SK-N-SH (cell line): ENCODE measurements around the gene ADAMTS1. TPM values are rescaled to one million over a fixed set of nuclear protein-coding genes. Genes with fewer than 3 reads are reported as not detected.

ENCODE experiments used
- CTCF ChIA-PET: fragments of 300-600, 350-600 bp; formaldehyde crosslinking; extraction: SDS; loops from one replicate; lab custom pipeline; 2021; lab: Yijun Ruan, JAX
- POLR2A ChIA-PET: fragments of 350-600 bp; sonication (Branson Sonifier 250); formaldehyde crosslinking; extraction: SDS; loops from one replicate; lab custom pipeline; 2020; ENCODE audit warnings: antibody characterized with exemption, inconsistent platforms; lab: Yijun Ruan, JAX
- DNase-seq: peaks from one replicate; pipeline ENCODE4 v3.0.0; 2012
- H2AFZ ChIP-seq: fragments of 200-600 bp; sonication (generic); 2 replicates; pipeline ENCODE4 v1.8.1; 2016; ENCODE audit warnings: antibody characterized with exemption, mild to moderate bottlenecking, low read depth
- H3F3A ChIP-seq: fragments of 200-600 bp; sonication (generic); replicated peaks from 2 replicates; pipeline ENCODE3; 2016; ENCODE audit warnings: antibody characterized with exemption, mild to moderate bottlenecking; ENCODE audit not compliant: insufficient read depth
- H3K27ac ChIP-seq, 2 experiments: fragments of 200-500 bp in 1 of 2; fragments of 200-600 bp in 1 of 2; sonication (Bioruptor generic) in 1 of 2; sonication (generic), shearing (Covaris generic) in 1 of 2; 2 replicates each; pipeline versions ENCODE4 v1.5.1 to v1.6.1; 2014 to 2016; ENCODE audit warnings: low read depth in 2 of 2, inconsistent platforms in 1 of 2, low read length in 1 of 2, mild to moderate bottlenecking in 1 of 2, mixed read lengths in 1 of 2
- H3K27me3 ChIP-seq: fragments of 200-600 bp; sonication (generic), shearing (Covaris generic); 2 replicates; pipeline ENCODE4 v1.6.1; 2016; ENCODE audit warnings: mixed run types; ENCODE audit not compliant: insufficient read depth
- H3K36me3 ChIP-seq, 2 experiments: fragments of 200-500 bp in 1 of 2; fragments of 200-600 bp in 1 of 2; sonication (Bioruptor generic) in 1 of 2; sonication (generic) in 1 of 2; replicated peaks in 1 of 2; 2 replicates each; pipeline versions ENCODE3 to v1.5.1; 2014 to 2016; ENCODE audit warnings: low read length in 1 of 2, mild to moderate bottlenecking in 1 of 2; ENCODE audit not compliant: insufficient read depth in 2 of 2, control insufficient read depth in 1 of 2
- H3K4me1 ChIP-seq, 2 experiments: fragments of 200-500 bp in 1 of 2; fragments of 200-600 bp in 1 of 2; sonication (Bioruptor generic) in 1 of 2; sonication (generic), shearing (Covaris generic) in 1 of 2; 2 replicates each; pipeline versions ENCODE4 v1.5.1 to v1.6.1; 2014 to 2016; ENCODE audit warnings: low read depth in 1 of 2, low read length in 1 of 2, mixed run types in 1 of 2; ENCODE audit not compliant: insufficient read depth in 2 of 2, control insufficient read depth in 1 of 2
- H3K4me2 ChIP-seq: fragments of 200-600 bp; sonication (generic), shearing (Covaris generic); 2 replicates; pipeline ENCODE4 v1.6.1; 2017; ENCODE audit warnings: mixed run types
- H3K4me3 ChIP-seq, 2 experiments: fragments of 200-500 bp in 1 of 2; fragments of 200-600 bp in 1 of 2; sonication (Bioruptor generic) in 1 of 2; sonication (generic), shearing (Covaris generic) in 1 of 2; 2 replicates each; pipeline versions ENCODE4 v1.5.1 to v1.8.1; 2014 to 2016; ENCODE audit warnings: low read depth in 2 of 2, inconsistent platforms in 1 of 2, low read length in 1 of 2, mild to moderate bottlenecking in 1 of 2, mixed read lengths in 1 of 2, moderate library complexity in 1 of 2
- H3K79me2 ChIP-seq: fragments of 200-600 bp; sonication (generic); 2 replicates; pipeline ENCODE4 v1.8.1; 2017; ENCODE audit warnings: mild to moderate bottlenecking; ENCODE audit not compliant: insufficient read depth
- H3K9ac ChIP-seq: fragments of 200-600 bp; sonication (generic); 2 replicates; pipeline ENCODE4 v1.6.1; 2017; ENCODE audit warnings: mixed run types
- H3K9me2 ChIP-seq: fragments of 200-600 bp; sonication (generic); 2 replicates; pipeline ENCODE4 v1.6.1; 2017; ENCODE audit warnings: mixed run types
- H3K9me3 ChIP-seq: fragments of 200-600 bp; sonication (generic); 2 replicates; pipeline ENCODE4 v1.6.1; 2017; ENCODE audit warnings: mixed run types, mild to moderate bottlenecking, moderate library complexity
- H4K20me1 ChIP-seq: fragments of 200-600 bp; sonication (generic); 2 replicates; pipeline ENCODE4 v1.6.1; 2017; ENCODE audit warnings: mild to moderate bottlenecking, mixed run types; ENCODE audit not compliant: insufficient read depth
- FOSL2 ChIP-seq: IDR thresholded peaks from 2 replicates; pipeline ENCODE4 v1.4.0; 2012; ENCODE audit warnings: low read depth, mild to moderate bottlenecking, moderate library complexity, borderline replicate concordance
- FOXJ3 ChIP-seq: sonication (generic); formaldehyde crosslinking; IDR thresholded peaks from 2 replicates; pipeline ENCODE4 v1.5.1; 2020; ENCODE audit warnings: mild to moderate bottlenecking, missing genetic modification reagents
- GABPA ChIP-seq: IDR thresholded peaks from 2 replicates; pipeline ENCODE4 v1.4.0; 2012; ENCODE audit warnings: low read depth, mild to moderate bottlenecking
- GATA2 ChIP-seq: sonication (generic); formaldehyde crosslinking; IDR thresholded peaks from 2 replicates; pipeline ENCODE4 v1.5.0; 2020; ENCODE audit warnings: mild to moderate bottlenecking, missing genetic modification reagents
- JUND ChIP-seq: IDR thresholded peaks from 2 replicates; pipeline ENCODE4 v1.4.0; 2012
- MEF2A ChIP-seq: IDR thresholded peaks from 2 replicates; pipeline ENCODE4 v1.4.0; 2012; ENCODE audit warnings: low read depth, borderline replicate concordance
- POLR2AphosphoS5 ChIP-seq: IDR thresholded peaks from 2 replicates; pipeline ENCODE4 v1.6.1; 2012; ENCODE audit warnings: low read depth, low read length
- RXRA ChIP-seq: IDR thresholded peaks from 2 replicates; pipeline ENCODE4 v1.4.0; 2012; ENCODE audit warnings: low read depth, mild to moderate bottlenecking, borderline replicate concordance
- SIN3A ChIP-seq: IDR thresholded peaks from 2 replicates; pipeline ENCODE4 v1.6.1; 2012; ENCODE audit warnings: low read depth, mild to moderate bottlenecking, low read length, moderate library complexity, borderline replicate concordance
- SMC3 ChIP-seq: IDR thresholded peaks from 2 replicates; pipeline ENCODE4 v1.6.1; 2012; ENCODE audit warnings: low read depth, low read length, improper control_type of control experiment
- TAF1 ChIP-seq: IDR thresholded peaks from 2 replicates; pipeline ENCODE4 v1.6.1; 2012; ENCODE audit warnings: low read depth, mild to moderate bottlenecking, low read length, moderate library complexity, borderline replicate concordance
- TCF12 ChIP-seq: IDR thresholded peaks from 2 replicates; pipeline ENCODE4 v1.4.0; 2012
- WGBS: methylation state at CpG from one replicate; pipeline ENCODE4 v1.1.6; 2017; ENCODE audit warnings: low lambda C conversion rate; 5-methylcytosine and 5-hydroxymethylcytosine counted together
- polyA plus RNA-seq, 3 experiments: library from polyadenylated mRNA; depleted of rRNA; stranded (reverse); fragments of >200 nt; gene quantifications; 2 replicates each; pipeline ENCODE4 v1.2.3, GENCODE V29; 2012
- TF ChIP-seq, protein P1 (sequence below): fragments of 150-350 bp; IDR thresholded peaks from 2 replicates; pipeline ENCODE4 v1.6.1; 2016; ENCODE audit warnings: mild to moderate bottlenecking, low read depth, low read length
- TF ChIP-seq, protein P2 (sequence below): IDR thresholded peaks from 2 replicates; pipeline ENCODE4 v1.4.0; 2012; ENCODE audit warnings: low read depth, borderline replicate concordance
- TF ChIP-seq, protein P3 (sequence below): IDR thresholded peaks from 2 replicates; pipeline ENCODE4; 2012

Gene ADAMTS1
- polyA plus RNA-seq, 1 of the 3 experiments (the other 2 are of a cell fraction) = 137 TPM

DNA sequence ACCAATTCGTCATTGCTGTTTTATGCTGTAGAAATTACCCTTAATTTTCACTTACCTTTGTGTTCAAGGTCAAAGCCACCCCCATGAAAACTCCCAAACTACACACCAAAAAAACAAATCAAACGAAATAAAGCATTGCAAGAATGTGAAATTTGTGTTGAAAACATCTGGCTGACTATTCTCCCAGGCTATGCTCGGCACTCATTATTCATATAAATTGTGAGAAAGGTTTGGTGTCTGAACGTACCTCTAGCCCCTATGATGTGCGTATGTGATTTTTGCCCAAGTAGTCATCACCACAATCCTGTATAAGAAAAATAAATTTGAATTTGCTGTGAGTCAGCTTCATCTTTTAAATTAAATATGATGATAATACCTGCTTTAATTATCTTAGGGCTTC, 34.9 kb downstream of the ADAMTS1 start (continued):
- TF ChIP-seq, protein P1, sequence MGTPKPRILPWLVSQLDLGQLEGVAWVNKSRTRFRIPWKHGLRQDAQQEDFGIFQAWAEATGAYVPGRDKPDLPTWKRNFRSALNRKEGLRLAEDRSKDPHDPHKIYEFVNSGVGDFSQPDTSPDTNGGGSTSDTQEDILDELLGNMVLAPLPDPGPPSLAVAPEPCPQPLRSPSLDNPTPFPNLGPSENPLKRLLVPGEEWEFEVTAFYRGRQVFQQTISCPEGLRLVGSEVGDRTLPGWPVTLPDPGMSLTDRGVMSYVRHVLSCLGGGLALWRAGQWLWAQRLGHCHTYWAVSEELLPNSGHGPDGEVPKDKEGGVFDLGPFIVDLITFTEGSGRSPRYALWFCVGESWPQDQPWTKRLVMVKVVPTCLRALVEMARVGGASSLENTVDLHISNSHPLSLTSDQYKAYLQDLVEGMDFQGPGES = no peak
- TF ChIP-seq FOXJ3 (CRISPR knock-in tag) (no peak), TAF1 (no peak)

DNA sequence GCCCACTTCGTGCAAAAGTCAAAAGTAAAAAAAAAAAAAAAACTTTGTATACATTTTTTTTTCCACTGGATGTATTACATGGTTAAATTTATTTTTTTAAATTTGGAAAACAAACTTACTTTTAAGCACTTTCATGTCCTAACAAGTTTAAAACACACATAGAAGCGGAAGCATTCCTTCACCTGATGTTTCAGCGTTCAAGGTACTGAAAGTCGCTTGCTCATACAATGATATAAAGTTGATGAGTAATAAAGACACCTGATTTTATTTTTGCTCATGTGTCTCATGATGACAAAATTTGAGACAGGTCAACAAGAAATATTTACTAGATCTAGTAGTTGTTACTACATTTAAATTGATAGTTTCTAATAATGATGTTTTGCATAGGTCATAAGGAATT, 35.5 kb downstream of the ADAMTS1 start:
- POLR2A ChIA-PET = no interaction called here
- TF ChIP-seq FOXJ3 (CRISPR knock-in tag) (no peak), JUND (no peak), GATA2 (CRISPR knock-in tag) (no peak), SIN3A (no peak), SMC3 (no peak), GABPA (no peak), FOSL2 (no peak), MEF2A (no peak), TCF12 (no peak), RXRA (no peak), POLR2AphosphoS5 (no peak)
- TF ChIP-seq, protein P2, sequence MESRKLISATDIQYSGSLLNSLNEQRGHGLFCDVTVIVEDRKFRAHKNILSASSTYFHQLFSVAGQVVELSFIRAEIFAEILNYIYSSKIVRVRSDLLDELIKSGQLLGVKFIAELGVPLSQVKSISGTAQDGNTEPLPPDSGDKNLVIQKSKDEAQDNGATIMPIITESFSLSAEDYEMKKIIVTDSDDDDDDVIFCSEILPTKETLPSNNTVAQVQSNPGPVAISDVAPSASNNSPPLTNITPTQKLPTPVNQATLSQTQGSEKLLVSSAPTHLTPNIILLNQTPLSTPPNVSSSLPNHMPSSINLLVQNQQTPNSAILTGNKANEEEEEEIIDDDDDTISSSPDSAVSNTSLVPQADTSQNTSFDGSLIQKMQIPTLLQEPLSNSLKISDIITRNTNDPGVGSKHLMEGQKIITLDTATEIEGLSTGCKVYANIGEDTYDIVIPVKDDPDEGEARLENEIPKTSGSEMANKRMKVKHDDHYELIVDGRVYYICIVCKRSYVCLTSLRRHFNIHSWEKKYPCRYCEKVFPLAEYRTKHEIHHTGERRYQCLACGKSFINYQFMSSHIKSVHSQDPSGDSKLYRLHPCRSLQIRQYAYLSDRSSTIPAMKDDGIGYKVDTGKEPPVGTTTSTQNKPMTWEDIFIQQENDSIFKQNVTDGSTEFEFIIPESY = no peak
- TF ChIP-seq, protein P3, sequence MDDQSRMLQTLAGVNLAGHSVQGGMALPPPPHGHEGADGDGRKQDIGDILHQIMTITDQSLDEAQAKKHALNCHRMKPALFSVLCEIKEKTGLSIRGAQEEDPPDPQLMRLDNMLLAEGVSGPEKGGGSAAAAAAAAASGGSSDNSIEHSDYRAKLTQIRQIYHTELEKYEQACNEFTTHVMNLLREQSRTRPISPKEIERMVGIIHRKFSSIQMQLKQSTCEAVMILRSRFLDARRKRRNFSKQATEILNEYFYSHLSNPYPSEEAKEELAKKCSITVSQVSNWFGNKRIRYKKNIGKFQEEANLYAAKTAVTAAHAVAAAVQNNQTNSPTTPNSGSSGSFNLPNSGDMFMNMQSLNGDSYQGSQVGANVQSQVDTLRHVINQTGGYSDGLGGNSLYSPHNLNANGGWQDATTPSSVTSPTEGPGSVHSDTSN = no peak
- TF ChIP-seq, all 33 proteins: peak for 0
- no peaks in the 10 kb centered on the region; a peak in 2 of 4 replicates for H3K4me1 ChIP-seq

More for the DNA sequence above, 35.5 kb downstream of the ADAMTS1 start:
- Histone ChIP-seq H3K79me2 (no peaks in the 10 kb centered on the region), H3K9me2 (no peaks in the 10 kb centered on the region), H4K20me1 (no peaks in the 10 kb centered on the region), H3K9ac (no peak overlapping the region), H2AFZ (no peak overlapping the region), H3K36me3 (no peaks in the 10 kb centered on the region), H3K4me2 (no peak overlapping the region), H3K27me3 (no peaks in the 10 kb centered on the region), H3F3A (no peaks in the 10 kb centered on the region), H3K4me3 (no peak overlapping the region), H3K27ac (no peak overlapping the region), H3K9me3 (no peaks in the 10 kb centered on the region)
- 79% methylated on average over 4 of the region's 4 CpGs for WGBS
- CTCF ChIA-PET = interaction anchor here (1.0 kb wide), 1 partner anchor 1935 kb away, joined by 3 read pairs; no protein-coding TSS in a partner anchor
- DNase-seq = no peak
